Thyroid gland (tissue), 4 donors: ENCODE results near the gene CXCL10.

Source experiments
- CTCF ChIP-seq, 6 experiments: fragments of 200-600 bp in 3 of 6; fragments of 450-650 bp in 3 of 6; sonication (generic) in 3 of 6; IDR thresholded peaks; one replicate each; pipeline ENCODE4 v1.5.1; 2016 to 2019; ENCODE audit warnings: antibody characterized with exemption in 6 of 6, mild to moderate bottlenecking in 2 of 6, inconsistent platforms in 1 of 6, moderate library complexity in 1 of 6
- POLR2A ChIP-seq, 2 donors: fragments of 450-650 bp; IDR thresholded peaks; one replicate each; pipeline ENCODE4 v1.6.1; 2017; ENCODE audit warnings: antibody characterized with exemption in 2 of 2, mild to moderate bottlenecking in 2 of 2, moderate library complexity in 1 of 2

- TF ChIP-seq CTCF (IDR thresholded peaks at IDR 0.05) (no peak), POLR2A (IDR thresholded peaks at IDR 0.05) (no peak)
Measured at GRCh38 chr4:76053730-76054129, 30.4 kb upstream of the CXCL10 start.
